HG03432 (cell line): ENCODE data around the gene MGAT5.
A peak's percentile ranks its signal among the peaks of the same experiment; 100 is the strongest.
"Not testable (repeated sequence)": the region's sequence is repeated elsewhere in the genome, so short reads cannot be mapped to it uniquely, and the experiment has no call there.

Source experiments
- ATAC-seq: cut with Tn5 transposase; IDR thresholded peaks from one replicate; pipeline ENCODE4 v1.9.1; 2021; ENCODE audit warnings: mild to moderate bottlenecking, moderate library complexity; ENCODE audit not compliant: unreplicated experiment

The MGAT5 gene

GRCh38 chr2:134458950-134459349 lies 205.1 kb downstream of the MGAT5 start:
- ATAC-seq: no peak

- no peak for ATAC-seq
These were observed 206.0 kb downstream of the MGAT5 start for GRCh38 chr2:134459706-134460406.

DNA sequence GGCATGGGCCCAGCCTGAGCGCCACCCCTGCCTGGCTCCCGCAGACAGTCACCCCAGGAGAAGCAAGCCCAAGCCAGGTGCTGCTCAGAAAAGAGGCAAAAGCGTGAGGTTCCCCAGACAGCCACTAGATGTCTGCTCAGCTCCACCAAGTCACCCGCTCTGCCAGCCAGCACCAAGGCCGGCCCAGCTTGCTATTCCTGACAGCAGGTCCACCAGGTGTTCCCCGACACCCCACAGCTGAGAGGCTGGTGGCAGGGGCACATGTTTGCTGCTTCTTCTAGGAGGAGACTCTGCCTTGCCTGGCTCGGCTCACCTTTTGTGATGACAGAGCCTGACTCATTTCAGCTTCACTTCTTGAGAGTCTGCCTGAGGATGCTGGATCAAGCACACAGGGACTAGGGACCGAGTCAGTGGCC lies 206.7 kb downstream of the MGAT5 start:
- ATAC-seq: peak; percentile 90

GRCh38 chr2:134461511-134461910 lies 207.6 kb downstream of the MGAT5 start:
- ATAC-seq: no peak

DNA sequence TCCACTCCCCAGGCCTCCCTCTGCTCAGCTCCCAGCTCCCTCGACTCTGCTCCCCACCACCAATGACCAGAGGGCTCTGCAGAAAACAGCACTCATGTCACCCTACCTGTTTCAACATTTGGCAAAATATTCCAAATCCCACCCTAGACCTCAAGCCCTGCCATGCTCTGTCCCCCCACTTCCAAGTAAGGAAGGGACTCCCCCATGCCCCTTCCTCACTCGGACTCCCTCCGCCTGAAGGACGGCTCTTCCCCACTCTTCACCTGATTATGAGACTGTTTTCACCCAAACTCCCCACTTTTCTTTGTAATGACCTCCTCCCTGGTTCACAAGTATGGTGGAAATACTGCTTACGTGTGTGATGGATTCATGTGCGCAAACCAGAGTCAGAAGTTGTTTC lies 208.4 kb downstream of the MGAT5 start:
- ATAC-seq: no peak

- no peak for ATAC-seq
These were observed 209.2 kb downstream of the MGAT5 start for GRCh38 chr2:134462791-134463698.

DNA sequence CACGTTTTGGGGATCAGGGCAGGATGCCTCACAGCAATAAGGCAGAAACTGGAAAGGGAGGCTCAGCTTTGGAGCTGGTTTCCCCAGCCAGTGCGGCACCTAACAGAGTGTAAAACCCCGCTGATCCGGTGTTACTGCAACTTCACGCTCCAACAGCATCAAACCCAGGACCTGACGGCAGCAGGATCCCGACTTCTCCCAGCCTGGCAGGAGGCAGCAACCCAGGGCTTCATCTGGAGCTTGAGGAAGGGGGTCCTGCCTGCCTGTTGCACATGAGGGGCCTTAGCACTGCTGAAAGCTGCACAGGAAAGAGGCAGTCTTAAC lies 209.8 kb downstream of the MGAT5 start:
- no peak for ATAC-seq

GRCh38 chr2:134465228-134466105 lies 211.6 kb downstream of the MGAT5 start:
- ATAC-seq: no peak

- no peak for ATAC-seq
These were observed 212.3 kb downstream of the MGAT5 start for GRCh38 chr2:134466141-134466540.

DNA sequence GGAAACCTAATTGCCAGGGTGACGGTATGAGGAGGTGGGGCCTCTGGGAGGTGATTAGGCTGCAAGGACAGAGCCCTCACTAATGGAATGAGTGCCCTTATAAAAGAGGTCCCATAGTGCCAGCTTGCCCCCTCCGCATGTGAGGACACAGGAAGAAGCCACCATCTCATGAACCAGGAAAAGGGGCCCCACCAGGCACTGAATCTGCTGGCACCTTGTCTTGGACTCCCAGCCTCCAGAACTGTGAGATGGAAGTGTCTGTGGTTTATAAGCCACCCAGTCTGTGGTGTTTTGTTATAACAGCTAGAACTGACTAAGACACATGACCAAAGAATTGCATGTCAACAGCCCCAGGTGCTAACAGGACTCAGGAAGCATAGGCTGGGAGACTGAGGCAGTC lies 214.3 kb downstream of the MGAT5 start:
- no peak for ATAC-seq

GRCh38 chr2:134468776-134469175 lies 214.9 kb downstream of the MGAT5 start:
- no peak for ATAC-seq

DNA sequence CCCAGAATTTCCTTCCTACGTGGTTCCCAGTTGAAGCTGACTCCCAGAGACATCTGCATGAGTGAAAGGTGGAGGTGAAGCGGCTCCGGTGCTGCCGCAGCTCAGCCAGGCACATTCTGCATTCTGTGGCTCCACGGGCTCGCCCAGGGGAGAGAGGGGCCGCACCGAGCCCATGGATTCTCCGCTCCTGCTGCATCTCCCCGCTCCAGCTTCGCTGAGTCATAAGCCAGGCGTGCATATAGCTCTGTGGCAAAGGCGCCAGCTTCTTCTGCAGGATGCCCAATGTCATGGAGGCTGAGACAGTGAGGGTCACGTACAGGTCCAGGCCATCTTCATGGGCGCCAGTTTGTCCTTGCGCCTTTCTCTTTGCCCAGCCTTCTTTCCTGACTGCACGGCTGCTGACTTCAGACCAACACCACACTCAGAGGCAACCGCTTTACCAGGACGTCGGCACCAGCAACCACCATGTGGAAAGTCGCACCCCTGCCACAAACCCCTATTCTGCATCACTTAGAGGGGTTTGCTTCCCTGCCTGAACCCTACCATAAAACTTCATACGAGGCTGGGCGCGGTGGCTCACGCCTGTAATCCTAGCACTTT lies 215.7 kb downstream of the MGAT5 start:
- no peak for ATAC-seq

DNA sequence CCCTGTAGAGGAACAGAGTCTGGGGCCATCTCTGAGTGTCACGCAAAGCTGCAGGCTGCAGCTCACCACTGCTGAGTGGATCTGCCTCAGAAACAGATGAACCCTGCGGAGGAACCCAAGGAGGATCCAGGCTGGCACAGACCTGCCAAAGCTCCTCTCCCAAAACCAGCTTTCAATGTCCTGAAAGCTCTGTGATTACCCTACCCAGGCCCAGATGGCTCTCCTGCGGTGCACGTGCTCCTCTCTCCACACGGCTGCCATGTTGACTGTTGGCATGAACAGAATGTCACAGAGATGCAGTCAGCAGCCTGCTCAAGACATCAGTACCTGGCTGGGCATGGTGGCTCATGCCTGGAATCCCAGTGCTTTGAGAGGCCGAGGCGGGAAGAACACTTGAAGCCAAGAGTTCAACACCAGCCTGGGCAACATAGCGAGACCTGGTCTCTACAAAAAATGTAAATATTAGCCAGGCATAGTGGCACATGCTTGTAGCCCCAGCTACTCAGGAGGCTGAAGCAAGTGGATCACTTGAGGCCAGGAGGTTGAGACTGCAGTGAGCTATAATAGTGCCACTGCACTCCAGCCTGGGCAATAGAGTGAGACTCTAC lies 216.8 kb downstream of the MGAT5 start:
- no peak for ATAC-seq

DNA sequence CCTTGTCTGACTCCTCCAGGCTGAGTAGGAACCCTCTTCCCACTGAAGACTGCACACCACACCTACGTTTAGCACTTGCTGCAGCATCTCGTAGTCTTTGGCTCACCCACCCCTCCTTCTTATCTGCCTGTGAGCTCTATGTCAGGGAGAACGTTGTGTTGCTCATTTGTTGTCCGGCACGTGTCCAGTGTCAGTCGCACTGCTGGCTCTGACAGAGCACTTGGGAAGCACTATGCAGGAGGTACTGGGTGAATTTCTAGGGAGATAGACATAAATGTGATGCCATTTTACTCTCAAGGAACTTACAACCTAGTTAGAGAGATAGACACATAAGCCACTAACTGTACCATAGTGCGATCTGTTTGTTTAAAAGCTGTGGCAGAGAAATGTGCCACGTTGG lies 223.1 kb downstream of the MGAT5 start:
- ATAC-seq: not testable (repeated sequence)

DNA sequence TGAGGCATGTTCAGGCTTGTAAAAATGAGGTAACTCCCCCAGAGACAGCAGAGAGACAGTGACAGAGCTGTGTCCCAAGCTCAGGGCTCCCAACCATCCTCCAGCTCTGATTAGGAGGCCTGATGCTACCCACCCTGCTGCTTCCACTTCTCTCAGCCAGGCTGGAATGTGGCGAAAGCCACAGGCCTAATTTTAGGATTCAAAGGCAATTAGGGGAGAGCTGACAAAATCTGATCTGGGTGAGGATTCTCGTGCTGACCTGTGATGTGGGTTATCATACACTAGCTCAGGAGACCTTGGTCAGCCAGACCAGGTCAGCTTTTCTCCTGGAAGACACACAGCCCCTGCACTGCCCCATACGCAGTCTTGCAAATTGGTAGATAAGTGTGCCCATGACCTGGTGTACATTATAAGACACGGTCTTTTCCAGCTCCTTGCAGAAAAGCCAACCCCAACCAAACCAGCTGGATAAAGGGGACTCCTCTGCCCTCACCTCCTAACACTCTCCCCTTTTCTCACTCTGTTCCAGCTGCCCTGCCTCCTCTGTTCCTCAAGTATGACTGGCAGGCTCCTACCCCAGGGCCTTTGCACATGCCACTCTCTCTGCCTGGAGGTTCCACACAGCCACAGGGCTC lies 225.9 kb downstream of the MGAT5 start:
- ATAC-seq: no peak

DNA sequence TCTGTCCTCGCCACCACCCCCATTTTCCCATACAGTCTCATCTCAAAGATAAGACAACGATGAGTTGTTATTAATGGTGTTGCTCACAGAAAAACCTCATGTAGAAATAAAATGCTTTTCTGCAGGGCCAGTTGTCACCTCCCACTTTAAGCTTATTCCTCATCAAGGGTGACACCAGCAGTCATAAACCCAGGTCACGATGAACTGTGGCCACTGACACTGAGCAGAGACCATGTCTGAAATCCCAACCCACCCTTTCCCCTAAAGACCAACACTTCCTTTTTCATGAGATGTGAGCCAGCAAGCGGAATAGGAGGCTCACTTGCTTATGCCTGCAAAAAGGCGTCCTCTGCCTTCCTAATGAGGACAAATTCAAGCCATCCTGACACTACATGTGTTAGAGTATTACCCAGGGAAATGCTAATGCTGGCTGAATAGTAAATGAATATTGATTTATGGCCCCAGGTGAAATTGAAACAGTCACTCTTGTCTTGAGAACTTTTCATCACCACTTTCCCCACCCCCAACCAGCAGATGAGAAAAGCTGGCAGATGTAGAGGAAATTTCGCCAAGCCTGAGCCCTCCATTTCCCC lies 228.4 kb downstream of the MGAT5 start:
- no peak for ATAC-seq

DNA sequence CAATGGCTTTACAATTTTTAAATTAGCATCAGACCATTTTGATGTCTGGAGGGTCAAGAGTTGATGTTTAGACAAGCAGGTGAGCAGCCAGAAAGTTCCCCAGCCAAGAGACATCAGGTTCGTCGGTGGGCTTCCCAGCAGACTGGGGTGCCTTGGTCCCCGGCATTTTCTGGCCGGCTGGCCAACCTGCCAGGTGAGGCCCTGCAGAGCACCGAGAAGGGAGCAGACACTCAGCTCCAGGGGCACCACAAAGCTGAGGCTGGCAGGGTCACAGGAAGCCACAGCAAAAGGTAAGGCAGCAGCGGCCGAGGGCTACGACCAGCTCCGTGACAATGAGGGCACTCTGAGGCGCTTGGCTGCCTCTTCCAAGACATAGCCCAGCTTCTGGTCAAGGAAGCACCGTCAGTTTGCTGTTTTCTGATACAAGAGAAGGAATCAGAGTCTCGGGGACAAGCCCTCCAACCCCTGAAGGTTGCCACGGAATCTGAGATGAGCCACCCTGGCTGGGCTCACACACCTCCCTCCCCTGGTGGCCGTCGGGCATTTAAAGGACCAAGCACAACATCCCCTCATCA lies 229.0 kb downstream of the MGAT5 start:
- no peak for ATAC-seq

GRCh38 chr2:134489732-134490384 lies 236.0 kb downstream of the MGAT5 start:
- ATAC-seq: no peak

- no peak for ATAC-seq
These were observed 236.7 kb downstream of the MGAT5 start for GRCh38 chr2:134490559-134490958.
